SW 1271 (cell line): ENCODE measurements around the gene IRS1.
A peak's percentile ranks its signal among the peaks of the same experiment; 100 is the strongest.

Source experiments
- DNase-seq, 2 experiments: peaks; one replicate each; lab custom pipeline; 2025; lab: John Stamatoyannopoulos, UW

Gene IRS1

DNA sequence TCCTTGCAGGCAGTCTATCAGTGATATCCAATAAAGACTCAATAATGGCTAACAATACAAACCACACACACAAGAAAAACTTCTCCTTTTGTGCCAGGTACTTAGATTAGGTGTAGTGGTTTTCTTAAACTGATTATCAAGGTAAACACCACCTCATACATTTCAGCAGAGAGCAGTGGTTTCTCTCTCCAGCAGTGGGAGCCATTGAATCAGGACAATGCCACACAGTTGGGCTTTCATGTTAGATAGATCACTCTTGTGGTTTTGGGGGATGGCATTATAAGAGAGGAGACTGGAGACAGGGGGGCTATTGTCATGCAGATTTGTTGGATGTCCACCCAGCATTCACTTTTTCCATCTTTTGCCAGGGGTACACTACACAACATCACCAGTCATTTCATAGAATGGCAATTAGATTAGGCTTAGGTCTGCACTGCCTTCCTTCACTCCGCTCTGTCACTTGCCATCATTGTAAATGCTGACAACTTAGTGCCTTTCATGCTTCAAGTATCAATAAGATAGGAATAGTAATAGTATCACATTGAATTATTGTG, 13.6 kb upstream of the IRS1 start:
- DNase-seq: no peak

DNA sequence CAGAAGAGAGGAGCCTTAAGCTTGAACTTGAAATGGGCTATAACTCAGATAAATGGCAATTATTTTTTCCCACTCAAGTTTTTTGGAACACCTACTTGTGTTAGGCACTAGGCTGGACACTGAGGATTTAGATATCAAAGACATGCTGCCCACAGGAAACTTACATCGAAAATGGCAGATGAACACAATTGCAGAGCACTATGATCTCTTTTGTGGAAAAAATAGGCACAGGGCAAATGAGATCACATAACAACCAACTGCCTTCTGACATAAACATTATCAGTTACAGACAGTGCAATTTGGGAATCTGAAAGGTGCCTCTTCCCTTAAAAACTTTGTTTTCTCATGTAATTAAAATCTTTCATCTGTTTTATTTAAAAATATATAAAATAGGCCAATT, 3.8 kb upstream of the IRS1 start:
- no peak for DNase-seq

DNA sequence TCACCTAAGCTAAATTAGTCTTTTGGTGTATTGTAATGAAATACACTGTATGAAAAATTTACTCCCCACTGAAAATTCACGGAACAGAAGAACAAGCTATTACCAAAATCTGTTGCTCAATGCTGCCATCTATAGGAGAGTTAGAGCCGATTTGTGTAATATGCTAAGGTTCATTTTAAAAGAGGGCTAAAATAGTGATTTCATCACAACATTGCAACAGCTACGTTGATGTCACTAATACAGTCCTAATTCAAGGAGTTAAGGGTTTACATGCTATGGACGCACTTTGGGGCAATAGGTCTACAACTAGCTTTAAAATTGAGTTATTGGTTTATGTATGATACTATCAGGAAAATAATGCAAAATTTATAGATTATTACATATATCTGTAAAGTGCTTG, 3.0 kb upstream of the IRS1 start:
- DNase-seq: peak; percentile 3 to 76

DNA sequence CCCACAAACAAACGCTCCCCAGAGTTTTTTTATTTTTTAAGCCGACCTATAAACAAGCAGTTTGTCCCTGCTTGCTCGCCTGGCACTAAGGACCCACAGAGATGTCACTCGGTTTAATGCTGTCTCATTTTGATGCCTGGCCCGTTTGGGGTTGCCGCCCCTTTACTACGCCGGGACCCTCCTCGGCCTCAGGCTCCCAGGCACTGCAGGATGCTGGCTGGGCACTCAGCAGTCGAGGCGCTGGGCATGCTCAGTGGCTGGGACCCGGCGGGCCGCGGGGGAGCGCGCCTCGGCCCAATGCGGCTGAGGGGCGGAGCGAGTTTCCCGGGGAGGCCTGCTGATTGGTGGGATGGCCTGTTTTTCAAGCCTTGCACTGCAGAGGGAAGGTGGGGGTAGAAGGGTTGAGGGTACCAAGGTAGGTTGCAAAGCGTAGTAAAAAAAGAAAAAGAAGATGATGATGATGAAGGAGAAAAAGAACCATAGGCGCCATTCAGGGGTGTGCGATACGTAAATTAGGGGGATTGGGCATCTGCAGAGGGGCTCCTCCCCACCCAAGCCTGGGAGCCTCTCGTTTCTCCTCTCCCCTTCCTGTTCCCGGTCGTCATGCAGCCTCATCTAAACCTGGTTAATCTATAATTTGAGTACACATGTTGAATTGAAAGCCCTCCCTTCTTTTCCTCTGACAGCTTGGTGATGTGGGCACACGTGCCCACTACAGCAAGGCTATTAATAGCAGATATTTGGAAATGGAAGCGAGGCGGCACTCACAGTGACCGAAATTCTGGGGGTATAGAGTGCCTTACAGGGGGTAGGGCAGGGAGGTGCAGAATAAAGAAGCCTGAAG, 1.5 kb upstream of the IRS1 start:
- no peak for DNase-seq

DNA sequence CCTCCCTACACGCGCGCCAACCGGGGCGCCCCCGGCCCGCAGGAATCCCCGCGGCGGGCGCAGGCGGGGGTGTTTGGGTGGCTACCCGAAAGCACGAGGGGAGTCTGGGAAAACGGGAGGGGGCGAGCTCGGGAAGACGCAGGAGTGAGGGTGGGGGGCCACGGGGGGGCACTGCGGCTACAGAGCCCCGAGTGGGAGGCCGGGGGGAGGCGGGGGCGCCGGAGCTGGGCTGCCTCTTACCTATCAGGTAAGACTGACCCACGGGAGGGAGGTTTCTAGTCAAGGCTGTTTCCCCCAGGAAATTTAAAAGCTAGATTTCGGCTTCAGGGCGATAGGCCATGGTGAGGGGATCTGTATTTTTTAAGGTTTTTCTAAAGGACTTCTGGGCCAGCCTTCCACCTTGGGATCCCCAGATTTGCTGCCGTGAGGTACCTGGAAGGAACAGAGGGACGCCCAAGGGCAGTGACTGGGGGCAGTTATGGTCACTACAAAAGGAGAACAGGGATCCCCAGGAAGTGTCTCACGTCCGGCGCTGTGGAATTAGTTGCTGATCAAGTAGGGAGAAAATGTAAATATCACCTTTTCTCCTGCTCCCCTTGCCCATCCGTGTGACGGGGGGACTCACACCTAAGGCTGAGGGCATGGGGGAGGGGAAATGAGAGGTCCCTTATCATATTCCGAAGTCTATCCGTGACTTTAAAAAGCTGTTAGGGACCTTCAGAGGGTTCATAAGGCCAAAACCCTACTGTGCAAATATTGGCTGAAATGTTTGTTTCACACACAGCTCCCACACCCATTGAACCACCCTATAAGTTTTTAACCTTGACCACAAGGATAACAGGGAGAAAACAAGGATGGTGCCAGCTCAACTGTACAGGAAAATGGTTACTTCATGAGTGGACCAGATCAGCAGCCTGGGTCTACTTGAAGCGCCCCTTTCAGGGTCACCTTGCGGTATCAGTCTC, 638 bp upstream of the IRS1 start:
- DNase-seq: peak in 1 of 2 experiments; percentile 25

DNA sequence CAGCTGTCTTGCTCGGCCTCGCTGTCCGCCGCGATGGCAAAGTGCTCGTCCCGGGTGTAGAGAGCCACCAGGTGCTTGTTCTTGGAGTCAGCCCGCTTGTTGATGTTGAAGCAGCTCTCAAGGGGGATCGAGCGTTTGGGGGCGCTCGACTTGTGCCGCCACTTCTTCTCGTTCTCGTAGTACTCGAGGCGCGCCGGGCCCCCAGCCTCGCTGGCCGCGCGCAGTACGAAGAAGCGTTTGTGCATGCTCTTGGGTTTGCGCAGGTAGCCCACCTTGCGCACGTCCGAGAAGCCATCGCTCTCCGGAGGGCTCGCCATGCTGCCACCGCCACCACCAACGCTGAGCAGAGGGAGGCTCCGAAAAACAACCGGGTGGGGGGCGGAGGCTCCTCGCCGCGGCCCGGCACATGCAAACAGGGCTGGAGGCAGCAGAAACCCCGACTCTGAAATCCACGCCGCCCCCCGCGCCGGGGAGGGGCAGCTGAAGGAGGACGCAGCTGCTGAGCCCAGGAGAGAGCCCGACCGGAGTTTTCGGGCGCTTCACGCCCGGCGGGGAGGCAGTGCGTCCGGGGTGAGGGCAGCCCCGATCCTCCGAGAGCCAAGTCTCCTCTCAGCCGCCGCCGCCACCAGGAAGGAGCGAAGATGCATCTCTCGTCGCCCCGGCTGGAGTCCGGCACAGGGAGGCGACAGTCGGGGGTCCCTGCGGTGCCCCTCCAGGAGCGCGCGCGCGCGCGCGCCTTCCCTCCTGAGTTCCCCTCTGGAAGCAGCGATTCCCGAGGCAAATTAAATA, 1.0 kb downstream of the IRS1 start:
- DNase-seq: peak in 1 of 2 experiments; percentile 28

DNA sequence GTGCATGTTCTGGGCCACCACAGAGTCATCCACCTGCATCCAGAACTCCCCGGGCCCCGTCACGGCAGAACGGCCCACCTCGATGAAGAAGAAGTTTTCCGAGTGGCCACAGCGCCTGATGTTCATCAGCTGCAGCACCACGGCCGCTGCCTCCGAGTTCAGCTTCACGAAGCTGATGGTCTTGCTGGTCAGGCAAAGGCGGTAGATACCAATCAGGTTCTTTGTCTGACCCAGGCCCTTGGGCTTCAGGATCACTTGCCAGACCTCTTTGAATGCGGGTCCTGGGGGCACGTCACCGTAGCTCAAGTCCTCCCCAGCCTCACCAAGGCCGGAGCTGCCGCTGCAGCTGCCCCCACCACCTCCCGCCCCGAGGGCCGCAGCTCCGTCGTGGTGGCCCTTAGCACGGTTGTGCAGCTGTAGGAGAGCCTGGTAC, 1.6 kb downstream of the IRS1 start:
- DNase-seq: no peak

DNA sequence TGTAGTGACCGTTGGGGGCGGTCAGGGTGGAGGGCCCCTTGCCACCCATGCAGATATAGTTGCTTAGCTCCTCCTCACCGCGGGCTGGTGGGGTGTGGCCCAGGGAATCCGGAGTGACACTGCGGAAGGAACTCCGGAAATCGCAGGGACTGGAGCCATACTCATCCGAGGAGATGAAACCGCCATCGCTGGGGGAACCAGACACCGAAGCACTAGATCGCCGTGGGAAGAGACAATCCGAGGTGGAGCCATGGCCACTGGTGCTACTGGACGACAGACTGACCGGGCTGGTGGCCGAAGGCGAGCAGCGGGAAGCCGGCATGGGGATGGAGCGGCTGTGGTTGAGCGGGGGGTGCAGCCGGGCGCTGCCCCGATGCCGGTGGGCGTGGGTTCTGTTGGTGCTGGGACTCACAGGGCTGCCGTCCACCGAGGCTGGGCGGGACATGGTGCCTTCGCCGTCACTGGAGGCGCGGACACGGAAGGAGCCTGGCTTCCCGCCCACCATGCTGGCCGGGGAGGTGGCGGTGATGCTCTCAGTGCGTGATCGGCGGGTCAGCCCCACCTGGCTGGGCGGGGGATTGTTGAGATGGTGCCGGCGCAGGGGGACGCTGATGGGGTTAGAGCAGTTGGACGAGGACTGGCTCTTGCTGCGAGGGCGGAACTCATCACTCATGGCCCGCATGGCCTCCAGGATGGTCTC, 2.2 kb downstream of the IRS1 start:
- DNase-seq: no peak

DNA sequence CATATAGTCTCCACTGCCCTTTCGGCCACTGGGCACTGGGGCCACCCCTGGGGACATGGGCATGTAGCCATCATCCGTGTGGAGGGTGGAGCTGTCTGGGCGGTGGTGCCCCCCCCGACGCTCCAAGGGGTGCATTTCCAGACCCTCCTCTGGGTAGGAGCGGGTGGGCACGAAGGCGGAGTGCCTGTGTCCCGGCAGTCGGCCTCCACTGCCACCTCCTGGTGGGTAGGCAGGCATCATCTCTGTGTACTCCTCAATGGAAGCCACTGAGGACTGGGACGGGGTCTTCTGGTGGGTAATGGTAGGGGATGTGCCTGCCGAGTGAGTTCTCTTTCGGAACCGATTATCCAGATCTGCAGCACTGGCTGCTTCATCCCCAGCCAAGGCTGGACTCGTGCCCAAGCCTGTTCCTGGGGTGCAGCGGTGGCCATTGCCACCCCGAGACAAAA, 2.8 kb downstream of the IRS1 start:
- DNase-seq: no peak

DNA sequence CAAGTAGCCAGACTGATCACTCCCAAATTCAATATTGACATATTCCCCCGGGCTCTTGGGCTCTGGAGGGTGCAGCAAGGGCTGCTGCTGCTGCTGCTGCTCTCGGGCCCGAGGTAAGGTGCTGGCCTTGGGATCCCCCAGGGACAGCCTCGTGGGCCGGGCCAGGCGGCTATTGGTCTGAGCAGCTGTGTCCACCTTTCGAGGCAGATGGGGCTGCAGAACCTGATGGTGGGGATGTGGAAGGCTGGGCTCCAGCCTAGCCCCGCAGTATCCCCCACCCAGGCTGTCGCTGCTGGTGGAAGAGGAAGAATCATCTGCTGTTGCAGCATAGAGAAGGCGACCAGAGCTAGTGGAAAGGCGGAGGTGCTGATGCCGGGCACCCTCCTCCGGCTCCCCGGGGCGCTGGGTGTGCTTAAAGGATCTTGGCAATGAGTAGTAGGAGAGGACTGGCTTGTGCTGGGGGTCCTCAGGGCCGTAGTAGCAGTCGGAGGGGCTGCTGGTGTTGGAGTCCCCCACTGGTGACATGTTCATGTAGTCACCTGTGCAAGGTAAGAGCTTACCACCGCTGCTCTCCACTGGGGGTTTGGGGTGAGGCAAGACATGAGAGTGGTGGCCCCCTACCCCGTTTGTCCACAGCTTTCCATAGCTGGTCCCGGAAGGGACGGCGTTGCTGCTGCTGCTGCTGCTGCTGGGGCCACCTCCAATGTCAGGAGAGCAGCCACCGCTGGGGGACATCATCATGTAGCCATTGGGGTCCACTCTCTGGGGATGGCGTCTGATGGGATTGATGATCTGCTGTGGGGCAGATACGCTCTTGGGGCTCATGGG, 3.4 kb downstream of the IRS1 start:
- no peak for DNase-seq

DNA sequence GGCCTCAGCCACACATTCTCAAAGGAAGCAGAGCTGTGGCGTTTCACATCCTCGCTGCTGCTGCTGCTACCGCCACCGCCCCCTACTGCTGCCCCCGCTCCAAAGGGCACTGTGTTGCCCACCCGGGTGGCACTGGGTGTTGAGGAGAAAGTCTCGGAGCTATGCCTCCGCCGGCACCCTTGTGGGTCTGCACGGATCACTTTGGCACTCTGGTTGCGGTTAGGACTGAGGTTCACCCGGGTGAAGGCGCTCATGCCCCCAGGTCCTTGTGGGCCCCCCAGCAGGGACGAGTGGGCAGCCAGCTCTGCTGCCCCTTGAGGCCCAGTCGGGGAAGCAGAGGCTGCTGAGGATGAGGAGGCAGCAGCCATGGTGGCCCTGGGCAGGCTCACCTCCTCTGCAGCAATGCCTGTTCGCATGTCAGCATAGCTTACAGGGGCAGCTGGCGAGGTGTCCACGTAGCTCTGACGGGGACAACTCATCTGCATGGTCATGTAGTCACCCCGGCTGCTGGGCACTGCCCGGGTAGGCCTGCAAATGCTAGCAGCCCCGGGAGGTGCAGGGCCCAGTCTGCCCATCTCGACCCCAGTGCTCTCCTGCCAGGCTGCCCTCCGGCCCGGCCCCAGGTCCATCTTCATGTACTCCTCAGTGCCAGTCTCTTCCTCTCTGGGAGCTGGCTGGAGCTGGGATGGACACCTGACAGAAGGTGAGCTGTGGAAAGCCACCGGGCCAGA, 4.2 kb downstream of the IRS1 start:
- no peak for DNase-seq

DNA sequence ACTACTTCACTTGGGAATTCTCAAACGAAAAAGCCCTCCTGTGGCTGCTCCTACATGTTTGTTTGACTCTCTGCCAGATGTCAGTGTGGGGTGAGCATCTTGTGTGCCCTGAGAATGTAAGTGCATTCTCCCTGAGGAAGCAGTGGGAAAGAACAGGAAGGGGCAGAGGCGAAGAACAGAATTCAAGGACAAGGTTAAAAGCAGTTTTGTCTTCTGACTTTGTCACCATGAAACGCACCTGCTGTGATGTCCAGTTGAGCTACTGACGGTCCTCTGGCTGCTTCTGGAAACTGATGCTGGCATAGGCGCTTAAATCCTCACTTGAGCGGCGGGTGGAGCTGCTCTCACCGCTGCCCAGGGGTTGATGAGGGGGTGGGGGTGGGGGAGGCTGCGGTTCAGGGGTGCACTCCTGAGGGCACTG, 4.9 kb downstream of the IRS1 start:
- DNase-seq: peak; percentile 1 to 24

DNA sequence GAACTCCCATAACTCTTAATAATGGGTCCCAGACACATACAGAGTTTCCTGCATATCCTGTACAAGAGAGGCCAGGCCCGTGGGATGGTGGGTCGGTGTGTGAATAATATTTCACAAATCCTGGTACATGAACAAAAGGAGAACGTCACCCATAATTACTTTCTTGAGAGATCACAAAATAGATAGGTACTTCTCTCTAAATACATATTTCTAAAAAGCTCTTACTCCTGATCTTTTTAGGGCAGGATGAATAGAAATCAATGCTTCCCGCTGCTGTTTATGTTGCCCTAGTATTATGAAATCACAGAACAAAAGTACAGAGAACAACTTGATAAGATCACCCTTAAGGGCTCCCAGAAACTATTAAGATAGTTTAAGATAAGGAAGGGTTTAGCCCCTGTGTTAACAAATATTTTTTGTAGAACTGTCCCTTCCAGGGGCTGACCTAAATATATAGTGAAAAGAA, 5.4 kb downstream of the IRS1 start:
- no peak for DNase-seq

DNA sequence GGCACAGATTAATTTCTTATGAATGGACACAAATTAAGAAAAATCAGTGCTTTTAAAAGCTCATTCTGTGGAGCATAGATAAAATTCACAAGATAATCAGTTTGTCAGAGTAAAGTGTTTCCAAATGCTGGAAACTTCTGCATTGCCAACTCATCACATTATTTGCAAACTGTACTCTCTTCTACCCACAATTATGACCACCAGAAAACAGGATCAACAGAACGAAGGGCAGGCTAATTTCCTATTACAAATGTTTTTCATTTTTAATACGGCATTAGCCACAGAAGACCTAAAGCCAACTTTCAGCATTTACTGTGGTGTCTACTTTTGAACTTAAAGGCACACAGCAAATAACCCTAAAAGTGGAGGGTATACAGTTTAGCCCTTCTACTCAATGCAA, 6.0 kb downstream of the IRS1 start:
- DNase-seq: no peak

DNA sequence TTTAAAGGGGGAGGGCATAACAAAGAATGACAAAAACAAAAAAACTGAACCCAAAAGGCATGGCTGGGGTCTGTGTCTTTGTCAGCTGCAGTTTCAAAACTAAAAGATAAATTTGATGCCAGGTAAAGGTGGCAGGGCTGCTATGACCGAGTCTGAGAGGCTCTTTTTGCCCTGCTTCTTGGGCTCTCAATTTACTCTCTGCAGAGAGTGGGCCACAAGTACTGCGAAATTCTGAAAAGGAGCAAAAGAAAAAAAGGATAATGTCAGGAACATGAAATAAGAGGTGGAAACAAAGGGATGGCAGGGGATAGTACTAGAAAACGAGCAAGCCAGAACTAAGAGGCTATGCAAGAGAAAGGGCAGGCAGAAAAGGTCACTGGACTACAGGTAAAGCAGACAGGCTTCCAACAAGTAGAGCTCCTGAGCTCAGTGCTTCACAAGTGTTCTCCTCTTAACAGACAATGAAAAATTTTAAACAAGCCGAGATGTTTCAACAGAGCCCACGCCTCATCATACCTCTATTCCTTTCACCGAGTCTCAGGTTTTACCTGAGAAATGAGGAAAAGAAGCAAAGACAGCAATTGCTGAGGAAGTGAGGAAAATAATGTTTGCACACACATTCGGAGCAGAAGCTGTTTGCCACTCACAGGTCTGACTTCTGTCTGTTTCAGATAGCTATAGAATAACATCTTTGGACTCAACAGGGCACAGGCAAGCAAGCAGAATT, 7.3 kb downstream of the IRS1 start:
- peak in 1 of 2 experiments; percentile 26 for DNase-seq

DNA sequence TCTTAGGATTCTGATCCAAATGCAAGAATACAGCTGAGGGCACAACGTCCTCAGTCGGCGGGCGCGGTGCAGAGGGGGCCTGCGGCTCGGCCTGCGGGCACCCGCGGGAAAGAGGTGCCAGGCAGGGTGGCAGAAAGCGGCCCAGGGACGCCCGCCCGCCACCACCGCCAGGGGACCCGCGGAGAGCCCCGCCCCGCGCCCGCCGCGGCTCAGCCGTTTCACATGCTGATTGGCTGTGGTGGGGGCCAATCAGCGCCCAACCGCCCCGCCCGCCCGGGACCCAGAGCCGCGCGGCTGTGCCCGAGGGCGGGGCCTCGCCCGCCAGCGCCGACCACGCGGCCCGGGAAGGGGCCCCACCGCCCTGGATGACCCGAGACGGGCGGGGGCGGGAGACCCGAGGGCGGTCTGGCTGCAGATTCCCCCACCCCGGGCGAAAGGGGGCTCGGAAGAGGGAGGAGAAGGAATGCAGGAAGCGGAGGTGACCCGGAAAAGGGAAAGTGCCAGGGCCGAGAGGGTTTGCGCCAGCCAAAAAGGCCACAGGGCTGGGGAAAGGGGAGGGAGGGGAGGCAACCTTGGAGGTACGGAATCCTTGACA, 8.0 kb downstream of the IRS1 start:
- peak; percentile 61 to 82 for DNase-seq

DNA sequence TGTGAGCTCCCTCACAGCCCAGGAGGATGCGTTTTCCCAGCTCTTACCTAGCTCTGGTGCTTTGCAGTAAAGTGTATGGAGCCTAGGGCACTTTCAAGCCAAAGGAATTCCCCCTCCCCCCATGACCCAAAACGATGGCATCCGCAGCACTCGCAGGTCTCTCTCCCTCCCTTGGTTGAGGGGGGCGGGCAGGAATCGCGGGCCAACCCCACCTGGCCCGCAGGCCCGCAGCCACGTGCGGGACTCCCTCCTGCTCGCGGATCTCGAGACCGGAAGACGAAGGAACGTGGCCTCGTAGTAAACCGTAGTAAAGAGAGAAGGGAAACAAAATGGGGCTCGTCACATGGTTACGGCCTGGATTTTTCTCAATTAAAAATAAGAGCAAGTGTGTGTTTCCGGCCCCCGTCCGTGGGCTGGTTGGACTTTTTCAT, 8.5 kb downstream of the IRS1 start:
- peak; percentile 23 to 73 for DNase-seq

DNA sequence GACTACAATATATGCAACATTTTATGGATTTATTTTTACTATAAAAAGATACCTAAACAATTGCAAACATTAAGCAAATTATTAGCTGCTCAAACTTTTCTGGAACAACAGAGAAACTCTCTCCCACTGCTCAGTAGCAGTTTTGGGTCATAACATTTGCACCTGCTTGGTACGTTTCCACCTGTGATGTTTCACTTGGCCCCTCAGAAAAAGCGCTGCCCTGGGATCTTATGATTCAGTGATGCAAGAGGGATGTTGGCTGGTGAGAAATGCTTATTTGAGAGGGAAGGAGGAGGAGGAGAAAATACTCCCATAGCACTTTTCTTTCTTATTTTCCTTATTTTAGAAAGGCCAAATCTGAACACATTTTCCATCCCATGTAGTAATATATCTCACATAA, 9.2 kb downstream of the IRS1 start:
- no peak for DNase-seq
